Hematopoietic multipotent progenitor cell treated with erythropoietin and hydrocortisone succinate and interleukin-3 and kit ligand, for 15 days (in vitro differentiated cells): Measurements from ENCODE around the gene THSD4.

ENCODE experiments used
- DNase-seq: peaks from one replicate; pipeline ENCODE4 v3.0.0-alpha.2; 2015; ENCODE audit warnings: low spot score

The THSD4 gene

DNA sequence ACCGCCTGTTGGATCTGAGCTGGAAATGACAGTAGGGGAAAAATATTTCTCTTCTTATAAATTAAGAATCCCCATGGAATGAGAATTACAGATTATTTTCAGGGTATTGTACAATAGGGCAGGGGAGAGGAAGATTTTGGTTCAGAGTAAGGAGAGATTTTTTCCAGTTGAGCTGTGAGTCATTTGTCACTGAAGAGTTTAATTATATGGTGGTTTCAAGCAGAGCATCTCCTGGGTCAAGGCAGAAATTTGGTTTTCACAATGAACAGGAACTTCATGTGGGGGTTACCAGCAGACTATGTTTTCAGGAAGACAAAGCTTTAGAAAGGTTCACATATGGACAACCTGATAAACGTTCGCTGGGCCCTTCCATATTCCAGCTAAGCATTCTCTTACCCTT lies 512.3 kb downstream of the THSD4 start:
- no peak for DNase-seq

- no peak for DNase-seq
Measured at GRCh38 chr15:71628988-71629770, 513.9 kb downstream of the THSD4 start.

DNA sequence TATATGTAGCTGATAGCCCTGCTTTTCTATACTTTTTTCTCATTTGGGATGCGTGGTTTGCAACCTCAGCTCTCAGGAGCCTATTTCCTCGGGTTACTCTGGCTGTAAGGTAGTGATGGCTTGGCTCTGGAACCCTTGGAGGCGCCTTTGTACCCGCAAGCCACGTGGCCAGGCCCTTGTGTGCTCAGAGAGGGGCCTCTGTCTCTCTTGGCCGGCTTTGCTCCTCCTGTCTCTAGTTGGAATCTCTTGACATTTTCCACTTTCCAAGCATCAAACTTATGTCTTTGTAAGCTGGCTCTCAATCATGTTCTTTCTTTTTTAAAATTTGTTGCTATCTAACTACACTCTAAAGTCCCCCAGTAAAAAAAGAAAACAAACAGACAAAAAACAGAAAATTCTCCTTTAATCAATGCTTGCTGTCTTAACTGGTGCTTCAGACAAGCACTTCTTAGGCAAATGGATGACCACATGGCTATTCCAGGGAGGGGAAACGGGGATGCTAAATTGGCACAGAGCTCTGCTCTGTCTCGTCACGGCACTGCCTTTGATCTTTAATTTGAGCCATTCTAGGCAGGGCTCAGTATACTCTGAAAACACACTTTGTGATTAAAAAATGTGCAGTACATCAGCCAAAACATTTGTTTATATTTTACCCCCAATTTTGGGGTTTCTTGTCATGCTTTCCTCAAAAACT lies 514.7 kb downstream of the THSD4 start:
- DNase-seq = no peak

- DNase-seq = no peak
Measured at GRCh38 chr15:71630475-71630809, 515.2 kb downstream of the THSD4 start.

DNA sequence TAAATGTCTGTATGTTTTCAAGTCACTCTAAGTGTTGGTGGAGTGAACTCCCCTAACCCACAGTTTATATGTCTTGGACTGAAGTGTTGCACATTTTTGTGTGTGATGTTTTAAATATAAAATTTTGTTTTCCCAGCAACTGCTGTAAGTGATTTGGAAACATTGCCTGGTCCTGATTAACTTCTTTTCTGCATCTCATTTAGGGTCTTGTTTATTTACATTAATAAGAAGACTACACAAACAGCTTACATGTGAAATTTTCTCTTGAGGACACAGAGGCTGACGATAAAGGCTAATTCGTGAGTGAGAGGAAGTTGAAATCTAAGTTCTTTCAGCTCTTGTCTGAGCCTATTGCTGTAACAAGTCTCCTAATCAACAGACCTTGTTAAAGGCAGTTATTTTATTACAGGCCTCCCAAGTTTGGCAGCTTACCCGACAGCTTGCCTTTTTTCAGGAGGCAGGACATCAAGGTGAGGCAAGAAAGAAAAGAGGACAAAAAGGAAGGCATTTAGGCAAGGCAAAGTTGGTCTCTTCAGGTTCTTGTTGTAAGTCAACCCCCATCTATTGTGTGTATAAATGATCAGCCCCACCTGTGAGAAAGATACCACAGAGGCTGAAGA lies 517.4 kb downstream of the THSD4 start:
- no peak for DNase-seq

DNA sequence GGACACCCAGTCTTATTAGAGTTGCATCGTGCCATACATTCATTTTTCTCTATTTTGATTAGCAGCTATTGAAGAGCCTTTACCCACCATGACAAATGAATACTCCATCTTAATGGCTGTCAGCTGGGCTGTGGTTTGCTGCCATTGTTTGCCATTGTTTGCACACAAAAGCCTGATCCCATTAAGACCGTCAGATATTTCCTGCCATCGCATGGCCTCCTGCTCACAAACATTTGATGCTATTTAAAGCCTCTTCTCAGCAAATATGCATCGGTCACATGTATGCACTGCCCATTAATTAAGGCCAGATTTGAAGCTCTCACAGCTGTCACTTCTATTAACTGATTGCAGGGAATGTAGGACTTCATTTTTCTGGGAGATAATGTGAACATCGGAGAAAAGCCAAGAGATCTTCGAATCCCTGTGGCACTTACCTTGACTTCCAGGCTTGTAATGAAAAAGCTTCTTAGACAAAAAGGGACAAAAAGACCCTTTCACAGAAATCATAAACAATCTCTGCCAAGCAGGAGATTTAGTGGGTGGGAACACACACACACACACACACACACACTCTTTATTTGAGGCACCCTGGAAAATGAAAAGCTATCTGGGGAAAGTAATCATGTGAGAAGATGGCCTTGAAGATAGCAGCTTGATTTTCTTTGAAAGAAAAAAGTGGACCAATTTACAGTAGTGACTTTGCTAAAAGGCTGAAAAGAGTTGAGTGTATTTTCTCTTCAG lies 519.7 kb downstream of the THSD4 start:
- DNase-seq = no peak

DNA sequence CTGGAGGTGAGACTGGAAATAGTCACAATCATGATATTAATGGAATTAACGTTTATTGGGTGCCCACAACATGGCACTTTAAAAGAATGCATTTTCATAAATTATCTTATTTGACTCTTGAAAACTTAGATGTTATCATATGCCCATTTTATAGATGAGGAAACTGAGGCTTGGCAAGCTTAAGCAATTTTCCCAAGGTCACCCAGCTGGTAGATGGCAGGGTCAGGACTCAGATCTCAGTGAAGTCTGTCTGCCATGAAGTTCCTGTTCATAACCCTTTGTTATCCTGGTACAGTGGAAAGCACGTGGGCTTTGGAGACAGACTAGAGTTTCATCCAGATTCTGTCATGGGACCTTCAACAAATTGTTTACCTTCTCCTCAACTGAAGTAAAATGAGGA lies 520.5 kb downstream of the THSD4 start:
- no peak for DNase-seq

DNA sequence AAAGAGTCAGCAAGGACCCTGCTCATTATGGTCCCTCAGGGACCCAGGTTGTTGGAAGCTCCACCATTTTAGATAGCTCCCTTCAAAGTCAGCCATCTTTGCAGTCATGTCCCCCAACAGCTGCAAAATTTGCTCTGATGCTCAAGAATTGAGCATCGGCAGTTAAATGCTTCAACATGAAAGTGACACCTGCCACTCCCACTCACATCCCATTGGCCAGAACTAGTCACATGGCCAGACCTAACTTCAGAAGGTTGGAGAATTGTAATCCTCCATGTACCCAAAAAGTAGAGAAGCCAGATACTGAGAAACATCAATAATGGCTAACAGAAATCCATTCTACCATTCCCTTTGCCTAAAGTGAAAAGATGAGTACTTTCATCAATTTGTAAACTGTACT lies 523.6 kb downstream of the THSD4 start:
- no peak for DNase-seq

GRCh38 chr15:71639471-71639870 lies 524.2 kb downstream of the THSD4 start:
- no peak for DNase-seq

GRCh38 chr15:71643918-71644317 lies 528.6 kb downstream of the THSD4 start:
- no peak for DNase-seq

DNA sequence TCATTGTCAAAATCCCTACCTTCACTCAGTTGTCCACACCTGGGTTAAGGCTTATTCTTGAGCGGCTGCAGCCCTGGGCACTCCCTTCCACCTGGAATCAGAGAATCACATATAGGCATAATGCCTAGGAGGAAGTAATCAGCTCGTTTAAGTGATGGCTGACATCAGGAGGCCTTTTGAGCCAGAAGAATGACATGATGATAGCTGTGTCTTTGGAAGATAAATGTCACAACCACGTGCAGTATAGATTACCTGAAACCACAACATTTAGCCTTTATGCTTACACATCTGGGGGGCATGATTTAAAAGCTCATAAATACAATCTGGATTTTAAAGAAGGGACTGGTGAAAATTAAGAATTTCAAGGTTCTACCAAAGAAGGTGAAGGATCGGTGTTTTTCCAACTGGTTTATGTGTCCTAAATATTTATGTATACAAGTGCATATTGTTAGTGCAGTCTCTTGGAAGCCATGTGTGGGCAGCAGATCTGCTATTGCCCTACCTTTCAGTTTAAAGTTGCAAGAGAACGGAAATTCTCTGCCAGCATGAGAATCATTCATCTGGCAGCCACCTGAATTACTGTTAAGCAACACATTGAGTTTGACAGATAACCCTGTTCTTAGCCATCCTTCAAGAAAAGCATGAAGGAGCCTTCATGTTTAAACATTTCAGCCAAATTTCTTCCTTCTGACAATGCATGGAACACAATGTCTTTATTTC lies 531.7 kb downstream of the THSD4 start:
- no peak for DNase-seq

DNA sequence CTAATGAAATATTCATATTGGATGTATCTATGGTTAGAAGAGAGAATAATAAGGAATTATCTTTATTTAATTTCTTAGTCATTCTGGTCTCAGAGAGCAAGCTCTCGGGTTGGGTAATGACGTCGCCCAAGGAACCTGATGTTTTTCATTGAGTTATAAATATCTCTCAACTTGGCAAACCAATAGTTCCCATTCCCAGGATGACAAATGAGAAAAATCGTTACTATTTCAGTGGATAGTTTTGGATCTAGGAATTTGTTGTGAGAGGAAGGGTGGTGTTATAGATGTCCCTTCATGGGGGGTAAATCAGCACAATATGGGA lies 532.2 kb downstream of the THSD4 start:
- DNase-seq = no peak

DNA sequence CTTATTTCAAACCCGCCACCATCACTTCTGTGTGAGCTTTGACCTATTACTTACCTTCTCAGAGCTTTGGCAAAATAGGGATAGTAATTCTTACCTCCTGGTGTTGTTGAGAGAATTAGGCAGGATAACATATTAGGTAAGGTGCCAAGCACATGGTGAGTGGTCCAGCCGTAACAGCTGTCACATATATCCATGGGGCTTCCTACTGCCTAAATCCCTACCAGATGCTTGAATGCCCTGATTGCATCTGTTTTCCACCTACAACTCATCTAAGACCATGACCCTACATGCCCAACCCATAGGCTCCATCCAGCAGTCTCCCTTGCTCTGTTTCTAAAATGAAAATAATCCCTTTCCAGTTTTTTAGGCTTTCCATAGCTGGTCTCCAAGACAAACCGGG lies 532.8 kb downstream of the THSD4 start:
- DNase-seq = no peak

DNA sequence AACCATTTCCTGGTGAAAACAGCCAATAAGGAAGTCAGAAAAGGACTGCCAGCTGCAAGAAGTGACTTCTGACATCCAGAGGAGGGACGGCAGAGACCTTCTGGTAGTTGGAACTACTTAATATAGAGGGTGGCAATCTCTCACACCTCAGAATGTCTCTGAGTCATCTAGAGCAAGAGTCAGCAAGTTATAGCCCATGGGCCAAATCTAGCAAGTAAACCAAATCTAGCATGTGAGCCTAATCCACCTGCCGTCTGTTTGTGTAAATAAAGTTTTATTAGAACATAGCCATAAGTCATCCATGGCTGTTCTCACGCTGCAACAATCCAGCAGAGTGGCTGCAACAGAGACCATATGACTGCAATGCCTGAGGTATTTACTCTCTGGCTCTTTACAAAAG lies 534.6 kb downstream of the THSD4 start:
- DNase-seq = no peak

DNA sequence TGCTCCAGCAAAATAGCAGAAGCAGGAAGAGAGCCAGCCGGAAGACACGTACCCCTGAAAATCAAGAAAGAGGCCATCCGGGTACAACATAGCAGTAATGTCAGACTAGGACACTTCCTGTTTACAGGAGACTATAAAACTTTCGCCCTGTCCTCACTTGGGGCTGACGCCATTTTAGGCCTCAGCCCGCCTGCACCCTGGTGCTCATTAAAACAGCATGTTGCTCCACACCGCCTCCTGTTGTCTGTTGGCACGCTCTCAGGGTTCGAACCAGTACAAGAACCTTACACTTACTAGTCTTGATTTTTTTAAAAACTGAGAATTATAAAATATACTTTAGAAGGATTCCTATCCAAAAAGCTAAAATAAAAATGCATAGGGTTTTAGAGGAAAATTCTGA lies 535.3 kb downstream of the THSD4 start:
- no peak for DNase-seq

DNA sequence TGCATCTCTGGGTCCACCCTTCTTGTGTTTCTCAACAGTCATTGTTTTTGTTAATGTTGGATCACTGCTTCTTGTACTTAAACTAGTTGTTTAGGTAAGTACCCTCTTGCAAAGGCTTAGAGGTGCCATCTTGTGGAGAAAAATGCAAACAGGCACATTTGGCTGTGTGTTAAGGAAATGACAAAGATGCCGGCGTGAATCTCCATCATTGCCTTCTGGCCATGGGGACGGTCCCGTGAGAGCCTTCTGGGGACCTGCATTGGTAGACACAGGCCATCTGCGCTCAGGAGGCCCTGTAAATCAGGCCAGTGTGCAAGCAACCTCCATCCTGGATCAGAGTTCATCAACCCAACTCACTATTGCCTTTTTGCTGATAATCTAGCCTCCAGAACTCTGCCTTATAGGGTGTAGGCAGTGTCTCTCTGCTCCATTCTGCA lies 536.5 kb downstream of the THSD4 start:
- DNase-seq = no peak

GRCh38 chr15:71654042-71654719 lies 538.9 kb downstream of the THSD4 start:
- no peak for DNase-seq

DNA sequence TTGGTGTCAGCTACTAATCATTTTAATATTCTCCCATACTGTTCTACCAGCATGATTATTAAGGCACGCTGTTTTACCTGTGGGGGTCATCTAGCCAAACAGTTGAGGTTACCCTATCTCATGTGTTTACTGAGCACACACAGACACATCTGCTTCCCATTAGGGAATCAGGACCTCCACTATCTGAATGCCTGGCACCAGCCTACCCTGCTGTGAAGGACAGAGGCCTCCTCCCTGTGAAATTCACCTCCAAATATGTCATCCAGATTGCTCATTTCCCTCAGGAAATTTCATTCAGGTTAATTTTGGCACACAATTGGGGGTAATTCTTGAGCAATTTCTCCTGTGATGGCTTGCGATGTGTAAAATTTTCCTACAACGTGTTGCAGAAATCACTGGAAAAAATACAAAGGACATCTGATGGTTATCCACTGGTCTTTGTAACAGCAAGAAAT lies 539.5 kb downstream of the THSD4 start:
- no peak for DNase-seq

GRCh38 chr15:71656425-71656824 lies 541.2 kb downstream of the THSD4 start:
- DNase-seq = no peak

- DNase-seq = no peak
Measured at GRCh38 chr15:71657141-71657540, 541.9 kb downstream of the THSD4 start.

DNA sequence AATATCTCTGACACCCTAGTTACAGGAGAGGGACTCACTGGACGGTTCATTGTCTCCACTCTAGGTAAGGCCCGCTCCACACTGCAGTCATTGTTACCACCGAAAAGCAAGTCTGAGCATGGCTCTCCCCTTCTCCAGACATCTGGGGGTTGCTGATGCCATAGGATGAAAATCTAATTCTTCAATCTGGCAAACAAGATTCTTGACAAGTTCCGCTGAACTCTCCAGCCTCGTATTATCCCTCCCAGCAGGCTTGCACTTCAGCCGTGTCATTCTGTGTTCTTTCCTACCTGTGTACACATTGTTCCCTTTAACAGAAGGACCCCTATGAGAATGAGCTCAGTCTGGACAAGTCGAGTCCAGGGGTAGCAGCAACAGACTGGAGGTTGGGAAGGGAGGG lies 542.8 kb downstream of the THSD4 start:
- DNase-seq = no peak
